ENCODE results near the gene FOXN4. TPM values are rescaled to one million over a fixed set of nuclear protein-coding genes. Genes with fewer than 3 reads are reported as not detected.

The FOXN4 gene
- total RNA-seq, 1 experiment from 2014 or later, result not detected

DNA sequence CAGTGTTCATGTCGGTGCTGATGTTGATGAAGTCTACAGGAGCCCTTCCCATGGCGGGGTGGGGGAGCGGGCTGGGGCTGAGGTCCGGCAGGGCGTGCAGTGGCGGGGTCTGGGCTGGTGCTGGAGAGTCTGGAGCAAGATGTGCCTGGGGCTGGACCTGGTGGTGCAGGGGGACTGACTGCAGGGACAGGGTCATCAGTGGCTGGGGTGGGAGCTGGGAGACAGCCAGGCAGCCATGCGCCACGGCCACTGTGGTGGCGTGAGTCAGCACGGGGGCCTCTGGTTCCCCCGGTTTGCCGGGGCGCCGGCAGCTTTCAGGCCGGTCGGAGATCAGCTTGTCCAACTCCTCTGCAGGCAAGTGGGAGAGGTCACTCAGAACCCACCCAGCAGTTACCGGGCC is 27.6 kb downstream of the FOXN4 start:
- DNase-seq (ENCODE audit: low spot score), result no peak

DNA sequence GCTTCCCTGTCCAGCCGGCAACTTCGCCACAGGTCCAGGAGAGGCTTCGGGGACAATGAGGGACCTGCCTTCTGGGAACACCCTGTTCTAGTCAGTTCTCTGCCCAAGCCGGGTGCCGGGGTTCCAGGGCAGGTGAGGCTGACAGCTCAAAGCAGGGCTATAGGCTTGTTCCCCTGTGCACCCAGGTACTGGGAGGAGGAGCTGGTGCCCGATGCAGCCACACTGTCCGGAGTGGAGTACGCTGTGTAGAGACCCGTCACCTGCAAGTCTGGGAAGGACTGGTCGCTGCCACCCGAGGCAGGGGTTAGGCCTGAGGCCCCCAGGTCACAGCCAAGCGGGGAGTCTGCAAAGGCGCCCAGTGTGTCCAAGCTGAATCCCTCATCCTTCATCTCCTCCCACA is 29.6 kb downstream of the FOXN4 start:
- no peak for DNase-seq (ENCODE audit: low spot score)

GRCh38 chr12:109278912-109279311 is 30.2 kb downstream of the FOXN4 start:
- DNase-seq (ENCODE audit: low spot score), result no peak

DNA sequence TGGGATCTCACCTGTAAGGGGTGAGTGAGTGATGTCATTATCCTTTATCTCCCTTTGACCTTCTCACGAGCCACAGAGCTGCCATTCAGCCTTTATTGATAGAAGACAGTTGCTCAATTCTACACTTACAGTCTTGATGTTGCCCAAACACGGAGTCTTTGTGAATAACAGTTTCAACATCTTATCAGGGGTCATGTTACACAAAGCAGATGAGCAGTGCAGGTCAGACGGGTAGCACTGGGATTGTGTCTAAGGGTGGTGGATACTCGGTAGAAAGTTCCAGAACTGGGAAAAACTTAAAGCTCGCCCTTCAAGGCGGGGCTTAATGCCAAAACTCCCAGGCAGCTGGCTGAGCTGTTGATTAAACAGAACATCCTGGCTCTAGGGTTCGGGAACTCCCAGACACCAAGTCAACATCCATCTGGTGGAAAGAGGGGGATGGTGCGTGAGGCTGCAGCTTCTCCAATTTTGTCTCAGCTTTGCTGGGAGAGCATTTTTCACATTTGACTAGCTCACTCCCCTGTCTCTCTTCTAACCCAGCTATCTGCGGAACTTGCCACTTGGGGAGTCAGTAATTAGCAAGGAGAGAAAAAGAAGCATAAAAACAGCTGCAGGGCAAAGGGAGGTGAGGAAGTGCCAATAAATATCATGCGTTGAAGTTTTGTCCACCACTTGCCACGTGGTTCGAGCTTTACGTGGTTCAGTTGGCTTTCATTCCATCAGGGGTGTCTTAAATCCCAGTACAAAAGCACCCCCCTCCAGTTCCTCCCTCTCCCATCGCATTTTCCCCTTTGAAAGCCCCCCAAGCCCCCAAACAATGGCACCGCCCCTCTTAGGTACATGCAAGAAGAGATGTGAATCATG is 31.0 kb downstream of the FOXN4 start:
- DNase-seq (ENCODE audit: low spot score), result no peak

DNA sequence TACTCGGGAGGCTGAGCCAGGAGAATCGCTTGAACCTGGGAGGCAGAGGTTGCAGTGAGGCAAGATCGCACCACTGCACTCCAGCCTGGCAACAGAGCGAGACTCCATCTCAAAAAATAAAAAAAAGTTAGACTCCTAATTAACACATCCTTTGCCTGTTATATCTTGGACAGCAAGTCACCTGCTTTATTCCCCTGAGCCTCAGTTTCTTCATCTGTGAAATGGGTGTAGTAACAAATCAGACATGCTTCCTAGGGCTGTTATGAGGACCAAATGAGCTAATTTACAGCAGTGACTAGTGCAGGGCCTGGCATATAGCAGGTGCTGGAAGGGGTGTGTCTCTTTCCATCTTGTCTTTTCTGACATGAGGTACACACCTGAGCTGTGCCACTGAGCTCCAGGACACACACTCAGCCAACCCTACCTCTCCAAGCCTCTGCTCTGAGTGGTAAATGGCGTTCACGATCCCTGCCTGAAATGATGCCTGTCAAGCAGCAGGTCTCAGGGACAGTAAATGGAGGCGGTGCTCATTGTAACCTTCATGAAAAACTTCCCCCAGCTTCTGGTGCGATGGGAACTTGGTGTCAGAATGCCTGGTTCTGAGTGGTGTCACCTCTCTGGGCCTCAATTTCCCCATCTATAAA is 31.7 kb downstream of the FOXN4 start:
- no peak for DNase-seq (ENCODE audit: low spot score)

DNA sequence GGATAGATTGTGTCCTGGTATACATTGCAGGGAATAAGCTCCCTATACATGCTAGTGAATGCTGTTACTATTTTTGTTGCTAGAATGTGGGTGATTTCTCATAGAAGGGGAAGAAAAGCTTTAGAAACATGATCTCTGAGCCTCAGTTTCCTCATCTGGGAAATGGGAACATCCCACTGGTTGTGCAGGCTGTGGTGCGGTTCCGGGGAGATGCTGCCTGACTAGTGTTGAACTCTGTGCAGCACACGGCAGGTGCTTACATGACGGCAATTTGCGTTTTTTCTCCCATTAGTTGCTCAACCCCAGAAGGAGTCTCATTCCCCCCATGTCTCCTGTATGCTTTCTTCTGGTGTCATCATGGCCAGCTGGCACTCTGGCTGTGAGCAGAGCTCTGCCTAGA is 32.9 kb downstream of the FOXN4 start:
- DNase-seq (ENCODE audit: low spot score), result no peak

DNA sequence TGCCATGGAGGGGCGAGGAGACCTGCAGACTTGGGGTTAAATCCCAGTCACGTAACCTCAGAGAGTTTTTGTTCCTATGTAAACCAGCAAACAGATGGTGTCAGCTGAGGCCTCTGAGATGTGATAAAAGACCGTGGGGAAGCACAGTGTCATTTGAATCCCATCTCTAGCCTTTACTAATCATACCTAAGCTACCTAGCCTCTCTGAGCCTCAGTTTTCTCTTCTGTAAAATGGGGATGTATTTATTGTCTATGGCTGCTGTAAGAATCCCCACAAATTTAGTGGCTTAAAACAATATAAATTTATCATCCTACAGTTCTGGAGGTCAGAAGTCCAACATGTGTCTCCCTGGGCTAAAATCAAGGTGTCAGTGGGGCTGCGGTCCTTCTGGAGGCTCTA is 33.9 kb downstream of the FOXN4 start:
- DNase-seq (ENCODE audit: low spot score), result no peak

DNA sequence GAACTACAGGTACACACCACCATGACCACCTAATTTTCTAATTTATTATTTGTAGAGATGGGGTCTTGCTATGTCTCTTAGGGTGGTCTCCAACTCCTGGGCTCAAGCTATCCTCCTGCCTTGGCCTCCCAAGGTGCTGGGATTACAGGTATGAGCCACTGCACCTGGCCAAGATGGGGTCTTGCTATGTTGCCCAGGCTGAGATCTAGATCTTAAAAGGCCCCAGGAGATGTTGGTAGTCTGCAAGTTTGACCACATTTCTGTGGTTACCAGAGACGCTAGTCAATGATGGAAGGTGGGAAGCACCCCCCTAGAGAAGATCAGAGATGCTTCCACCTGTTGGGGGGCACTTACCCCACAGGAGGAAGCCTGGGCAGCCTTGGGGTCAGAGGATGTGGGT is 34.7 kb downstream of the FOXN4 start:
- no peak for DNase-seq (ENCODE audit: low spot score)

- no peak for DNase-seq (ENCODE audit: low spot score)
These were observed 35.7 kb downstream of the FOXN4 start for GRCh38 chr12:109273354-109273753.

GRCh38 chr12:109271418-109271817 is 37.7 kb downstream of the FOXN4 start:
- no peak for DNase-seq (ENCODE audit: low spot score)

DNA sequence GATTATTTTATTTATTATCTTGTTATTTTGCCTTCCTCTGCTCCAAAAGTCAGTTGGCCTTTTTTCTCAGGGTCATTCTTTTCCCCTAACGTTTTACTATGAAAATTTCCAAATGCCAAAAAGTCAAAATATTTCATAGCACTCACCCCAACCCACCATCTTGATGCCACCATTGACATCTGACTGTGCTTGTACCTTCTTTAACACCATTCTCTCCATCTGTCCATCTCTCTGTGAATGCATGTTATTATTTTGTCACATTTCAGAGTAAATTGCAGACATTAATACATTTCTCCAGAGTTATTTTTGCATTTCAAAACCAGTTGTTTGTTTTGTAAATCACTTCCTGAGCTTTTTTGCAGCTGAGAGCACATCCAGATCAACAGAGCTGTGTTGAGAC is 38.6 kb downstream of the FOXN4 start:
- no peak for DNase-seq (ENCODE audit: low spot score)

DNA sequence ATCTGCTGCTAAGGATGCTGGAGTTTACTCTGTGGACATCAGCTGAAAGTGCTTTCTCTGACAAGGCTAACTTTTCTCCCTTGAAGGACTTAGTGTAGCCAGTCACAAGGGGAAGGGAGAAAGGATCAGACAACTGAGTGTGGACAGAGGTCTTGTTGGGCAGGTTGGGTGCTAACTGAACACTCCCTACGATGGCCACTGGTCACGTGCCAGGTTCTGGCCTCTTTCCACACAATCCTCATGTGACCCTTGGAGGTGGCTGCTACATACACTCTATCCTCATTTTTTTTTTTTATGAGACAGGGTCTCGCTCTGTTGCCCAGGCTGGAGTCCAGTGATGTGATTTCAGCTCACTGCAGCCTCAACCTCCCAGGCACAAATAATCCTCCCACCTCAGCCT is 39.7 kb downstream of the FOXN4 start:
- no peak for DNase-seq (ENCODE audit: low spot score)

- DNase-seq (ENCODE audit: low spot score), result no peak
These were observed 40.2 kb downstream of the FOXN4 start for GRCh38 chr12:109268896-109269295.

DNA sequence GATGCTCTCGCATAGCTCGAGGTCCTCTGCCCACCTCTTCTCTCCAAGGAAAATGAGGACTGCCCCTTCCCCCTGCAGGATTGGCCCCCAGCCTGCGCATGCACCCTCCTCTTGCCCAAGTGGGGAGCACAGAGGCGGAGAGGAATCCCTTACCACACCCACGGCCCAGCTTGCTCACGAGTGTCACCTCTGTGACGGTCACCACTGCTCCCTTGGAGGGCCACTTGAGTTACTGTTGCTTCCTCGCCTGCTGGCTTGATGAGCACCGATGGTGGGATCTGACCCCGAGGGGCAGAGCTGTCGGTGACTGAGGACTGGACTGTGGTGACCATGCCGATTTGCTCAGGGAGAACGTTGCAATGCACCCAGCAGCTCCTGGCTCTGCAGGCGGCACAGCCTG is 41.7 kb downstream of the FOXN4 start:
- DNase-seq (ENCODE audit: low spot score), result no peak

- DNase-seq (ENCODE audit: low spot score), result no peak
These were observed 42.8 kb downstream of the FOXN4 start for GRCh38 chr12:109266106-109266879.

DNA sequence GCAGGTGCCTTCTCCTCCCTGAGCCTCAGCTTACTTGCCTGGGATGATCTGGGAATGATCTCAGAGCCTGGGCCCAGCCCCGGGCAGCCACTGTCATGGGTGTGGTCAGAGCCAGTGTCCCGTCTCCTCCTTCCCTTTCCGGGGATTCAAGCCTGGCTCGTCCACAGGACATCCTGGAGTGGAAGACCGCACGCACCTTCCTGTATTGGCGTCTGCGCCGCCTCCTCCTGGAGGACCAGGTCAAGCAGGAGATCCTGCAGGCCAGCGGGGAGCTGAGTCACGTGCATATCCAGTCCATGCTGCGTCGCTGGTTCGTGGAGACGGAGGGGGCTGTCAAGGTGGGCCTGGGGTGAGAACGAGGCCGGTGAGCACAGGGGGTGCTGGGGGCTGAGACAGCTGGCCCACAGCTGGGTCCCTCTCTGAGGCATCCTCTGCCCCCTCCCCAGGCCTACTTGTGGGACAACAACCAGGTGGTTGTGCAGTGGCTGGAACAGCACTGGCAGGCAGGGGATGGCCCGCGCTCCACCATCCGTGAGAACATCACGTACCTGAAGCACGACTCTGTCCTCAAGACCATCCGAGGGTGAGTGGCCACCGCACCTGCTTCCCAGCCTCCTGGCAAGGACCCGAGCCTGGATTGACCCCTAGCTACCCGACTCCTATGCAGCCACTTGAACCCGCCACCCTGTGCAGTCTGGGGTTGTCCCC is 44.0 kb downstream of the FOXN4 start:
- no peak for DNase-seq (ENCODE audit: low spot score)

DNA sequence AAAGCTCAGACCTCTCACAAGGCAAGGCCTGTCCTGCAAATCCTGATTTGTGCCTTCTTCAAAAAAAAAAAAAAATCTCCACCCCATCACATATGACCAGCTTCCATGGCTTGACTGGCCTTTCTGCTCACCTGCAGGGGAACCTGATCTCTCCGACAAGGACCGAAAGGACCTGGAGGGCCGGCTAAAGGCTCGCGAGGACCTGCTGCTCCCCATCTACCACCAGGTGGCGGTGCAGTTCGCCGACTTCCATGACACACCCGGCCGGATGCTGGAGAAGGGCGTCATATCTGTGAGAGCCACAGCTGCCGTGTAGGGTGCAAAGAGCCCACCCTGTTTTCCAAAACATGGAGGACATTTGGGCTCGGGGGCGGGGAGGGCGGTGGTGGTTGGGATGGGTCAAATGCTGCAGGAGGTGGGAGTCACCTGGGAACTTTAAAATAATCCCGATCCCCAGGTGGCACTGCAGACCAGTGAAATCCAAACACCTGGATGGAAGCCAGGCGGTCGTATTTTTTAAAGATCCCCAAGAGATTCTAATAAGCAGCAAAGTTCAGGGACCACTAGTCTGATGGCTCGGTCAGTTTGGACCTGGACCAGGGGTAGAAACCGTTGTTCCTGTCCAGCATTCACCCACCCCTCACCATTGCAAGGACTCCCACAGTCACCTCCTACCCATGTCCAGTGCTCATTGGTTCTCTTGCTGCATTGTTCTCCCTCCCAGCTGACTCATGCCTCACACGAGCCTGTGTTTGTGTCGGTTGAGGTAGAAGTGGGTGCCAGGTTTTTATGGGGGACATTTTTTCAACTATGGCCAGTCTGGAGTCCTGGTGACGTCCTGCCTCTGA is 44.8 kb downstream of the FOXN4 start:
- DNase-seq (ENCODE audit: low spot score), result peak; percentile 67

- no peak for DNase-seq (ENCODE audit: low spot score)
These were observed 45.6 kb downstream of the FOXN4 start for GRCh38 chr12:109263439-109263838.

- DNase-seq (ENCODE audit: low spot score), result no peak
These were observed 47.1 kb downstream of the FOXN4 start for GRCh38 chr12:109261939-109262338.

- DNase-seq (ENCODE audit: low spot score), result no peak
These were observed 48.0 kb downstream of the FOXN4 start for GRCh38 chr12:109261087-109261486.

DNA sequence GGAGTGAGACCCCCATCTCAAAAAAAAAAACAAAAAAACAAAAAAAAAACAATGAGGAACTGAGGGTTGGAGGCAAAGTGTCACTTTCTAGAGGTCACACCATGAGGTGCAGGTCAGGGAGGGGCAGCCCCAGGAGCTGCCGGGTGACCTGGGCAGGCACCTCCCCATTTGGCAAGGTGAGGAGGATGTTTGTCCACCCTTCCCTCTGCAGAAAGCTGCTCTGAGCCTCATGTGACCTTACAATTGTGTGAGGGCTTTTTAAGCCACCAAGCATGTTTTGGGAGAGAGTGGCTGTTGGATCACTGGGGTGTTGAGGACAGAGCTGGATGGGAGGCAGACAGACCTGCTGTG is 49.6 kb downstream of the FOXN4 start:
- DNase-seq (ENCODE audit: low spot score), result no peak
